ENCODE results near the gene RALGPS2.

RALGPS2 gene

DNA sequence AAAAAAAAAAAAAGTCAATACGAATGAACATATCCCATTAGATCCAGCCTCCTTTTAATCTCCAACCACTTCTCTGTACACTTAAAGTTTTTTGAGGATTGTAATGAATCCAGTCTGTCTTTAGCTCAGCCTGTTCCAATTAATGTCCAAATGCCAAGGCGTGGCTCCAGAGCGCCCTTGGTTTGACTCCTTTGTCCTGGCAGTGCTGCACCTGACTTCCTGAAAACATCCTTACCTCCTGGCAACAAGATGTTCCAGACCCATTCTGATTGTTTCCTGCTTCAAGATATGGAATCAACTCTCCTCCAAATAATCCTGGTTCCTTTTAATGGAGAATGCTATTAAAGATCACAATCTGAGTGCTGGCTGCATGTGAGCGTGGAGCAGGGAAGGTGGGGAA lies 226.6 kb downstream of the RALGPS2 start:
- peak overlapping the region; percentile 52 to 74 (median 70) for H3K27ac Mint-ChIP-seq
- TF ChIP-seq, protein P1, sequence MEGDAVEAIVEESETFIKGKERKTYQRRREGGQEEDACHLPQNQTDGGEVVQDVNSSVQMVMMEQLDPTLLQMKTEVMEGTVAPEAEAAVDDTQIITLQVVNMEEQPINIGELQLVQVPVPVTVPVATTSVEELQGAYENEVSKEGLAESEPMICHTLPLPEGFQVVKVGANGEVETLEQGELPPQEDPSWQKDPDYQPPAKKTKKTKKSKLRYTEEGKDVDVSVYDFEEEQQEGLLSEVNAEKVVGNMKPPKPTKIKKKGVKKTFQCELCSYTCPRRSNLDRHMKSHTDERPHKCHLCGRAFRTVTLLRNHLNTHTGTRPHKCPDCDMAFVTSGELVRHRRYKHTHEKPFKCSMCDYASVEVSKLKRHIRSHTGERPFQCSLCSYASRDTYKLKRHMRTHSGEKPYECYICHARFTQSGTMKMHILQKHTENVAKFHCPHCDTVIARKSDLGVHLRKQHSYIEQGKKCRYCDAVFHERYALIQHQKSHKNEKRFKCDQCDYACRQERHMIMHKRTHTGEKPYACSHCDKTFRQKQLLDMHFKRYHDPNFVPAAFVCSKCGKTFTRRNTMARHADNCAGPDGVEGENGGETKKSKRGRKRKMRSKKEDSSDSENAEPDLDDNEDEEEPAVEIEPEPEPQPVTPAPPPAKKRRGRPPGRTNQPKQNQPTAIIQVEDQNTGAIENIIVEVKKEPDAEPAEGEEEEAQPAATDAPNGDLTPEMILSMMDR (IDR thresholded peaks at IDR 0.05; ENCODE audit: unreplicated experiment in 3 of 3): no peak
- H3K4me1 Mint-ChIP-seq: peaks cover 38% of the 10 kb centered on the region
- peaks cover 15% of the 10 kb centered on the region for H3K27me3 Mint-ChIP-seq (ENCODE audit: low read depth)
- H3K4me3 Mint-ChIP-seq: no peak overlapping the region
- no peaks in the 10 kb centered on the region for H3K36me3 Mint-ChIP-seq (ENCODE audit: low read depth)
- H3K9me3 Mint-ChIP-seq: no peaks in the 10 kb centered on the region

DNA sequence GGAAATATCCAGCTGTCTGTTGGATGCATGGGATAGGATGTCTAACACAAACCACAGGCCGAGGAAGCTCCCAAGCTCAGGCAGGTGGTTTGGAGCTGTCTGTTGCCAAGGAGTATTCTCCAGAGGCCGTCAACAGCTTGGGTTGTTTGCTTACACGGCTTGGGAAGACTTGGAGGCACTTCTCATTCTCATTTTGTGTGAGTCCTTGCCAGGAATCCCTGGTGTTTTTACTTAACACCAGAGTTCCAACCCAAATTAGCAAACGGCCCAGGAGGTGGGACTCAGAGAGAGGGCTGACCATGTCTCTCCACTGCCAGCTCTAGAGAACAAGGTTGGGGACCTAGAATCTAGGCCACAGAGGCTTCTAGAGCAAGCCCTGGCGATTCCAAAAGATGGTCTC lies 228.0 kb downstream of the RALGPS2 start:
- H3K27me3 Mint-ChIP-seq (ENCODE audit: low read depth): peaks cover 6% of the 10 kb centered on the region
- H3K9me3 Mint-ChIP-seq: no peaks in the 10 kb centered on the region
- peak overlapping the region in 1 of 3 experiments; percentile 66 for H3K27ac Mint-ChIP-seq
- TF ChIP-seq, protein P1 (IDR thresholded peaks at IDR 0.05; ENCODE audit: unreplicated experiment in 3 of 3): no peak
- H3K4me3 Mint-ChIP-seq: no peak overlapping the region
- H3K36me3 Mint-ChIP-seq (ENCODE audit: low read depth): no peaks in the 10 kb centered on the region
- peaks cover 38% of the 10 kb centered on the region for H3K4me1 Mint-ChIP-seq

DNA sequence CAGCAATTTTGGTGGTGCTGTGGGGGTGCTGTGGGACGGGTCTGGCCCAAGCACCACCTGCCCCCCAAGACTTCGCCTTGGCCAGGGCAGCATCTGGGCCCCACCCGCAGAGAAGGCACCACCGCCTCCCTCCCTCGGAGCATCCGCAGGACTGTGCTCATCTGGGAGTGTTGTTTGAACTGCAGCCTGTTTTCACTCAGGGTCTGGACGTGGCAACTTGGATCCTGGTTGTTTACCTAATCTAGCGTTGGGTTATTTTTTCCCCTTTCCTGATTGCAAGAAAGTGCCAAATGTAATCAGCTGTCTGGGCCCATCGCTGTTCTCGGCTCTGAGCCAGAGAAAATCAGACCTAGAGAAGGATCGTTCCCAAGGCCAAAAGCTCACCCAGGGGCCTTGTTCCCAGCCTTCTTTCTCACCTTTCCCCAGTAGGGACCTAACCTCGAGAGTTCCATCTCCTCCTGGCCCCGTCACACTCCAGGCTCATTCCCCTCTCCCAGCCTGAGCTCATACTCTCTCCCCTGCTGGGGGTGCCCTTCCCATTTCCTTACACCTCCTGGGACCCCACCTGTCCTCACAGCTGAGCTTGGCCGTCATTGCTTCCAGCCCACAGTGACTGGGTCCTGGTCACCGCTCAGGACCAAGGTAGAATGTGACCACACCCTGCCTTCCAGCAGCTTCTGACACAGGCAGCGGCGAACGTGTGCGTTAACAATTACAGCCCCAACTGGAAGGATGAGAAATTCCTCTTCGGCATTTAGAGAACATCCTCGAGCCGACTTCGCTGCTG lies 228.7 kb downstream of the RALGPS2 start:
- no peaks in the 10 kb centered on the region for H3K36me3 Mint-ChIP-seq (ENCODE audit: low read depth)
- no peaks in the 10 kb centered on the region for H3K9me3 Mint-ChIP-seq

DNA sequence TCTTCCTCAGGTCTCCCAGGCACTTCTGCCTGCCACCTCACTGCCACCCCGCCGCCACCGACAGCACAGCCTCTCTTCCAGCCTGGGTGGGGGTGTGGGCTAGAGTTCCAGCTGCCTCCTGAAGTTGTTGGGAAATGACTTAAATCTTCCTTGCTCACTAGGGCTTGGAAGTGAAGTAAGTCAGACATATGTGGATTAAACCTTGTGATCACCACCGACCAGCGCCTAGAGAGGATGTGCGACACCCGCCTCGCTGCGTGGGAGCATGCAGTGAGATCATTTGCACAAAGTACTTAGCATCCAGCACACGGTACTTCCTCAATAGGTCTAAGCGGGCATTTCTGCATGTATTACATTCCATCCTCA lies 229.3 kb downstream of the RALGPS2 start:
- H3K27ac Mint-ChIP-seq: peak overlapping the region in 2 of 3 experiments; percentile 33 to 66
- H3K4me1 Mint-ChIP-seq: peaks cover 33% of the 10 kb centered on the region
- no peaks in the 10 kb centered on the region for H3K9me3 Mint-ChIP-seq
- peaks cover 7% of the 10 kb centered on the region for H3K27me3 Mint-ChIP-seq (ENCODE audit: low read depth)
- H3K4me3 Mint-ChIP-seq: no peak overlapping the region
- TF ChIP-seq, protein P1 (IDR thresholded peaks at IDR 0.05; ENCODE audit: unreplicated experiment in 3 of 3): no peak
- no peaks in the 10 kb centered on the region for H3K36me3 Mint-ChIP-seq (ENCODE audit: low read depth)

More for the DNA sequence above, 228.7 kb downstream of the RALGPS2 start:
- Mint-ChIP-seq H3K4me3 (no peak overlapping the region), H3K27me3 (ENCODE audit: low read depth) (peaks cover 6% of the 10 kb centered on the region), H3K27ac (peak overlapping the region in 2 of 3 experiments; percentile 33 to 66), H3K4me1 (peaks cover 37% of the 10 kb centered on the region)
- TF ChIP-seq, protein P1 (IDR thresholded peaks at IDR 0.05; ENCODE audit: unreplicated experiment in 3 of 3): no peak

DNA sequence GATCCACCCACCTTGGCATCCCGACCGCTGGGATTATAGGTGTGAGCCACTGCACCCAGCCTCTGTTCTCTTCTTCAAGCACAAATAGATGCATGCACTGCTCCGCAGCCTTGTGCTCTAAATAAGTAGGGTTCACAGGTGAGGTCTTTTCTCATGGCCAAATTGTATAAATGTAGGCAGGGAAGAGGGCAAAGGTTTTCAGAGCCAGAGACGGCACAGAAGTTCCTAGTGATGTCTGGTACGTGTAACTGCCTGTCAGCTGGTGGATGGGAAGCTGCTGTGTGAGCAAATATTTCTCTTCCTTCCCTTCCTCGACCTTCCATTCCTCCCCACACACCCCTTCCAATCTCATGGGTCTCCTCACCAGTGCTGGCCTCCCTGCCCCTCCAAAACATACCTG lies 229.9 kb downstream of the RALGPS2 start:
- H3K4me1 Mint-ChIP-seq: peaks cover 33% of the 10 kb centered on the region
- no peaks in the 10 kb centered on the region for H3K36me3 Mint-ChIP-seq (ENCODE audit: low read depth)
- H3K27me3 Mint-ChIP-seq (ENCODE audit: low read depth): peaks cover 12% of the 10 kb centered on the region
- H3K27ac Mint-ChIP-seq: peak overlapping the region; percentile 6 to 36 (median 13)
- TF ChIP-seq, protein P1 (IDR thresholded peaks at IDR 0.05; ENCODE audit: unreplicated experiment in 3 of 3): no peak
- no peaks in the 10 kb centered on the region for H3K9me3 Mint-ChIP-seq
- no peak overlapping the region for H3K4me3 Mint-ChIP-seq
